PC-3 (cell line): ENCODE data around the gene PELO. TPM values are rescaled to one million over a fixed set of nuclear protein-coding genes. Genes with fewer than 3 reads are reported as not detected.

Experiments used
- ATAC-seq: fragments of 200-7000 bp; cut with Tn5 transposase; 2 replicates; pipeline ENCODE4 v1.9.1; 2020; ENCODE audit warnings: mild to moderate bottlenecking, moderate library complexity
- BruUV-seq: library from RNA; stranded (reverse); fragments of 400-500 nt; replicated peaks from 2 replicates; lab custom pipeline; 2021; lab: Mats Ljungman, UMichigan
- CTCF ChIA-PET: fragments of 300-600 bp; sonication (Branson Sonifier 250); formaldehyde crosslinking; loops from one replicate; lab custom pipeline; 2022; ENCODE audit warnings: antibody characterized with exemption; lab: Charles Lee
- POLR2A ChIA-PET: fragments of 300-600 bp; sonication (Branson Sonifier 250); formaldehyde crosslinking; loops from one replicate; lab custom pipeline; 2022; ENCODE audit warnings: antibody characterized with exemption; ENCODE audit not compliant: unreplicated experiment; lab: Charles Lee
- DNase-seq: peaks from one replicate; pipeline ENCODE4 v3.0.0-alpha.2; 2015
- H2AFZ ChIP-seq: fragments of 300-600 bp; sonication (generic); 2 replicates; pipeline ENCODE4 v1.6.0; 2016; ENCODE audit warnings: antibody characterized with exemption, low read length
- H3F3A ChIP-seq: fragments of 300-600 bp; sonication (generic); one replicate; pipeline ENCODE4 v1.6.0; 2017; ENCODE audit warnings: antibody characterized with exemption, low read length, control low read depth, mild to moderate bottlenecking; ENCODE audit not compliant: unreplicated experiment
- H3K27ac ChIP-seq: fragments of 300-600 bp; sonication (generic); 2 replicates; pipeline ENCODE4 v1.5.1; 2016; ENCODE audit warnings: mild to moderate bottlenecking, low read length
- H3K27me3 ChIP-seq: fragments of 300-600 bp; sonication (generic); 2 replicates; pipeline ENCODE4 v1.6.1; 2016; ENCODE audit warnings: low read length, mixed read lengths
- H3K36me3 ChIP-seq: fragments of 300-600 bp; sonication (generic); 2 replicates; pipeline ENCODE4 v1.6.1; 2016; ENCODE audit warnings: low read depth, mixed run types, low read length, mixed read lengths
- H3K4me1 ChIP-seq: fragments of 300-600 bp; sonication (generic); 2 replicates; pipeline ENCODE4 v1.5.1; 2016; ENCODE audit warnings: low read length; ENCODE audit not compliant: insufficient read depth
- H3K4me2 ChIP-seq: fragments of 300-600 bp; sonication (generic); 2 replicates; pipeline ENCODE4 v1.6.0; 2016; ENCODE audit warnings: low read length
- H3K4me3 ChIP-seq: fragments of 300-600 bp; sonication (generic); 2 replicates; pipeline ENCODE4 v1.5.1; 2016; ENCODE audit warnings: mild to moderate bottlenecking, low read length, mixed read lengths
- H3K79me2 ChIP-seq: fragments of 300-600 bp; sonication (generic); 2 replicates; pipeline ENCODE4 v1.6.1; 2017; ENCODE audit warnings: low read length, mixed read lengths
- H3K9ac ChIP-seq: fragments of 300-600 bp; sonication (generic); 2 replicates; pipeline ENCODE4 v1.6.0; 2016; ENCODE audit warnings: mild to moderate bottlenecking, low read length
- H3K9me2 ChIP-seq: fragments of 300-600 bp; sonication (generic); replicated peaks from 2 replicates; pipeline ENCODE4 v1.6.1; 2016; ENCODE audit warnings: mixed run types, low read length, mixed read lengths
- H3K9me3 ChIP-seq: fragments of 300-600 bp; sonication (generic); 2 replicates; pipeline ENCODE4 v1.6.1; 2016; ENCODE audit warnings: low read length, mixed read lengths
- H4K20me1 ChIP-seq: fragments of 300-600 bp; sonication (generic); 2 replicates; pipeline ENCODE4 v1.6.1; 2016; ENCODE audit warnings: low read length, mixed read lengths
- EZH2 ChIP-seq: fragments of 300-600 bp; sonication (generic); IDR thresholded peaks from one replicate; pipeline ENCODE4 v1.6.1; 2017; ENCODE audit warnings: antibody characterized with exemption, mild to moderate bottlenecking, low read length; ENCODE audit not compliant: unreplicated experiment
- EZH2phosphoT487 ChIP-seq: fragments of 300-600 bp; sonication (generic); IDR thresholded peaks from 2 replicates; pipeline ENCODE4 v1.6.1; 2018; ENCODE audit warnings: mild to moderate bottlenecking, antibody characterized with exemption, low read length, borderline replicate concordance
- intact Hi-C: fragments of 100-400 bp; cut with micrococcal nuclease; formaldehyde crosslinking; loops from 2 replicates; pipeline ENCODE4 v1.9.0; 2023
- total RNA-seq: library from RNA; depleted of rRNA; stranded (reverse); fragments of >200 nt; gene quantifications from 2 replicates; pipeline ENCODE4 v1.2.3, GENCODE V29; 2014
- TF ChIP-seq, protein P1 (sequence below): fragments of 300-600 bp; sonication (generic); conservative IDR thresholded peaks from 2 replicates; pipeline ENCODE4 v1.5.1; 2017; ENCODE audit warnings: antibody characterized with exemption, low read depth, mild to moderate bottlenecking, low read length

The PELO gene
- total RNA-seq, 1 experiment from 2014 or later, result 45.3 TPM

DNA sequence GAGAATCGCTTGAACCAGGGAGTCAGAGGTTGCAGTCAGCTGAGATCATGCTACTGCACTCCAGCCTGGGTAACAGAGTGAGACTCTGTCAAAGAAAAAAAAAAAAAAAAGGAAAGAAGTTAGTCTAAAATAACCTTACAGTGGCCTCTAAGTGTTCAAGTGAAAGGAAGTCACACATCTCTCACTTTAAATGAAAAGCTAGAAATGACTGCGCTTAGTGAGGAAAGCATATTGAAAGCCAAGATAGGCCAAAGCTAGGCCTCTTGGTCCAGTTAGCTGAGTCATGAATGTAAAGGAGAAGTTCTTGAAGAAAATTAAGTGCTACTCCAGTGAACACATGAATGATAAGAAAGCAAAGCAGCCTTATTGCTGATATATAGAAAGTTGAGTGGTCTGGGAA, 38.1 kb downstream of the PELO start:
- Histone ChIP-seq H3K4me3 (no peak overlapping the region), H3K27me3 (no peaks in the 10 kb centered on the region), H3F3A (no peaks in the 10 kb centered on the region), H3K9ac (no peak overlapping the region), H3K36me3 (no peaks in the 10 kb centered on the region), H4K20me1 (no peaks in the 10 kb centered on the region), H2AFZ (no peak overlapping the region), H3K9me2 (no peaks in the 10 kb centered on the region), H3K4me2 (no peak overlapping the region), H3K79me2 (no peaks in the 10 kb centered on the region), H3K9me3 (no peaks in the 10 kb centered on the region), H3K27ac (no peak overlapping the region), H3K4me1 (no peaks in the 10 kb centered on the region)
- TF ChIP-seq, protein P1, sequence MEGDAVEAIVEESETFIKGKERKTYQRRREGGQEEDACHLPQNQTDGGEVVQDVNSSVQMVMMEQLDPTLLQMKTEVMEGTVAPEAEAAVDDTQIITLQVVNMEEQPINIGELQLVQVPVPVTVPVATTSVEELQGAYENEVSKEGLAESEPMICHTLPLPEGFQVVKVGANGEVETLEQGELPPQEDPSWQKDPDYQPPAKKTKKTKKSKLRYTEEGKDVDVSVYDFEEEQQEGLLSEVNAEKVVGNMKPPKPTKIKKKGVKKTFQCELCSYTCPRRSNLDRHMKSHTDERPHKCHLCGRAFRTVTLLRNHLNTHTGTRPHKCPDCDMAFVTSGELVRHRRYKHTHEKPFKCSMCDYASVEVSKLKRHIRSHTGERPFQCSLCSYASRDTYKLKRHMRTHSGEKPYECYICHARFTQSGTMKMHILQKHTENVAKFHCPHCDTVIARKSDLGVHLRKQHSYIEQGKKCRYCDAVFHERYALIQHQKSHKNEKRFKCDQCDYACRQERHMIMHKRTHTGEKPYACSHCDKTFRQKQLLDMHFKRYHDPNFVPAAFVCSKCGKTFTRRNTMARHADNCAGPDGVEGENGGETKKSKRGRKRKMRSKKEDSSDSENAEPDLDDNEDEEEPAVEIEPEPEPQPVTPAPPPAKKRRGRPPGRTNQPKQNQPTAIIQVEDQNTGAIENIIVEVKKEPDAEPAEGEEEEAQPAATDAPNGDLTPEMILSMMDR, result no peak
- no peak for TF ChIP-seq EZH2phosphoT487
- TF ChIP-seq EZH2, result no peak
- ChIA-PET POLR2A (interaction anchor here (0.7 kb wide), 1 partner anchor 15 kb away, joined by 3 read pairs; no protein-coding TSS in a partner anchor), CTCF (no interaction called here)
- BruUV-seq, result no TSS peak
- no peak for ATAC-seq
- no peak for DNase-seq
- intact Hi-C loops, result no loop called here

DNA sequence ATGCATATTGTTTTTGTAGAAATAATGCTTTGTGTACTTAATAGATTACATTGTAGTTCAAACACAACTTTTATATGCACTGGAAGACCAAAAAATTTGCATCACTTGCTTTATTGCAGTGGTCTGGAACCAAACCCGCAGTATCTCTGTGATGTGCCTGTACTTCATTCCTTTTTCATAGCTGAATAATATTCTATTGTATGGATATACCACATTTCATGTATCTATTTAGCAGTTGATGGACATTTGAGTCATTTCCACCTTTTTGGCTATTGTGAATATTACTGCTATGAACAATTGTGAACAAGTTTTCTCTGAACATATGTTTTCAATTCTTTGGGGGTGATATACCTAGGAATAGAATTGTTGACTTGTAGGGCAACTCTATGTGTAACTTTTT, 40.1 kb downstream of the PELO start:
- Histone ChIP-seq H3F3A (no peaks in the 10 kb centered on the region), H2AFZ (no peak overlapping the region), H3K9me2 (no peaks in the 10 kb centered on the region), H4K20me1 (no peaks in the 10 kb centered on the region), H3K4me1 (no peaks in the 10 kb centered on the region), H3K79me2 (no peaks in the 10 kb centered on the region), H3K9ac (no peak overlapping the region), H3K27ac (no peak overlapping the region), H3K36me3 (no peaks in the 10 kb centered on the region), H3K4me3 (no peak overlapping the region), H3K27me3 (no peaks in the 10 kb centered on the region), H3K9me3 (no peaks in the 10 kb centered on the region), H3K4me2 (no peak overlapping the region)
- ChIA-PET POLR2A (no interaction called here), CTCF (no interaction called here)
- intact Hi-C loops, result no loop called here
- no TSS peak for BruUV-seq
- ATAC-seq (no peak), DNase-seq (no peak)
- no peak for TF ChIP-seq EZH2
- TF ChIP-seq, protein P1, result no peak

DNA sequence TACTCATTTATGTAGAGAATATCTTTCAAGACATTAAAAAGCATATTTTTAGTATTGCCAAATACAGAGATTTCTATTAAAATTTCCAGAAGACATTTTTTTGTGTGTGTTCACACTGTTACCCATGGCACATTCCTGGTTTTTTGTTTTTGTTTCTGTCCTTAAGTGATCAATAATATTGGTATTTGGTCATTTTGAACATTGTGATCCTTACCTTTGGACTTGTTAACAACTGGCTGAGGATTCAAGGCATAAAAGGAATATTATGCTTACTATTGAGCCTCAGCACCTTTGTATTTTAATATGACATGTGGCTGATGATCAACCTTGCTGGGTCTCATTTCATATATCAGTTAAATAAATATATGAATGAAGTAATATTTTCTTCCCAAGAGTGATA, 41.9 kb downstream of the PELO start:
- Histone ChIP-seq H3K36me3 (no peaks in the 10 kb centered on the region), H3K4me1 (no peaks in the 10 kb centered on the region), H3K27me3 (no peaks in the 10 kb centered on the region), H3K4me2 (no peak overlapping the region), H4K20me1 (no peaks in the 10 kb centered on the region), H3K9ac (no peak overlapping the region), H3K9me3 (no peaks in the 10 kb centered on the region), H3K9me2 (no peaks in the 10 kb centered on the region), H2AFZ (no peak overlapping the region), H3K79me2 (no peaks in the 10 kb centered on the region), H3K27ac (no peak overlapping the region), H3F3A (no peaks in the 10 kb centered on the region), H3K4me3 (no peak overlapping the region)
- TF ChIP-seq EZH2 (no peak), EZH2phosphoT487 (no peak)
- TF ChIP-seq, protein P1, result no peak
- DNase-seq (no peak), ATAC-seq (no peak)
- intact Hi-C loops, result no loop called here
- BruUV-seq, result no TSS peak
- ChIA-PET POLR2A (no interaction called here), CTCF (no interaction called here)
